ENCODE measurements around the gene MALSU1.
A peak's percentile ranks its signal among the peaks of the same experiment; 100 is the strongest.

The MALSU1 gene

GRCh38 chr7:23294549-23295400, 4.4 kb upstream of the MALSU1 start:
- no peak for TF ChIP-seq CTCF (IDR thresholded peaks at IDR 0.05; ENCODE audit: low read depth, low read length, missing control alignments)
- H3K27ac ChIP-seq = no peak overlapping the region
- no peak for DNase-seq
- in situ Hi-C loops (cut with HindIII; ENCODE audit: low pct_ligation_motif_present, low sequenced_read_pairs) = no loop called here
- no peaks in the 10 kb centered on the region for H3K27me3 ChIP-seq (replicated peaks)
- no peaks in the 10 kb centered on the region for H3K36me3 ChIP-seq (replicated peaks)
- no peak overlapping the region for H3K4me3 ChIP-seq (ENCODE audit: low read depth, low read length)

GRCh38 chr7:23295401-23295697, 3.8 kb upstream of the MALSU1 start:
- H3K36me3 ChIP-seq (replicated peaks) = no peaks in the 10 kb centered on the region
- H3K27me3 ChIP-seq (replicated peaks) = no peaks in the 10 kb centered on the region
- H3K27ac ChIP-seq = no peak overlapping the region
- TF ChIP-seq CTCF (IDR thresholded peaks at IDR 0.05; ENCODE audit: low read depth, low read length, missing control alignments) = no peak
- no peak overlapping the region for H3K4me3 ChIP-seq (ENCODE audit: low read depth, low read length)
- no peak for DNase-seq
- in situ Hi-C loops (cut with HindIII; ENCODE audit: low pct_ligation_motif_present, low sequenced_read_pairs) = no loop called here

GRCh38 chr7:23298141-23298881, 828 bp upstream of the MALSU1 start:
- H3K36me3 ChIP-seq (replicated peaks) = peaks cover 8% of the 10 kb centered on the region
- DNase-seq = peak; percentile 66
- peak overlapping the region; percentile 94 for H3K4me3 ChIP-seq (ENCODE audit: low read depth, low read length)
- no peak for TF ChIP-seq CTCF (IDR thresholded peaks at IDR 0.05; ENCODE audit: low read depth, low read length, missing control alignments)
- in situ Hi-C loops (cut with HindIII; ENCODE audit: low pct_ligation_motif_present, low sequenced_read_pairs) = no loop called here
- H3K27me3 ChIP-seq (replicated peaks) = no peaks in the 10 kb centered on the region
- H3K27ac ChIP-seq = peak overlapping the region; percentile 84

- Histone ChIP-seq H3K4me3 (ENCODE audit: low read depth, low read length) (peak overlapping the region; percentile 94), H3K27ac (peak overlapping the region; percentile 84), H3K27me3 (replicated peaks) (no peaks in the 10 kb centered on the region), H3K36me3 (replicated peaks) (peaks cover 8% of the 10 kb centered on the region)
- no peak for TF ChIP-seq CTCF (IDR thresholded peaks at IDR 0.05; ENCODE audit: low read depth, low read length, missing control alignments)
- DNase-seq = no peak
- in situ Hi-C loops (cut with HindIII; ENCODE audit: low pct_ligation_motif_present, low sequenced_read_pairs) = no loop called here
Observed at GRCh38 chr7:23299770-23300300, 696 bp downstream of the MALSU1 start.

- TF ChIP-seq CTCF (IDR thresholded peaks at IDR 0.05; ENCODE audit: low read depth, low read length, missing control alignments) = no peak
- no peak overlapping the region for H3K4me3 ChIP-seq (ENCODE audit: low read depth, low read length)
- in situ Hi-C loops (cut with HindIII; ENCODE audit: low pct_ligation_motif_present, low sequenced_read_pairs) = no loop called here
- H3K27me3 ChIP-seq (replicated peaks) = no peaks in the 10 kb centered on the region
- DNase-seq = no peak
- no peak overlapping the region for H3K27ac ChIP-seq
- peaks cover 47% of the 10 kb centered on the region for H3K36me3 ChIP-seq (replicated peaks)
Observed at GRCh38 chr7:23306936-23307521, 7.9 kb downstream of the MALSU1 start.
